ENCODE data around the gene CHIT1. TPM values are rescaled to one million over a fixed set of nuclear protein-coding genes. Genes with fewer than 3 reads are reported as not detected.

CHIT1 gene
- total RNA-seq, 1 donor from 2014 or later: 0.52 TPM

DNA sequence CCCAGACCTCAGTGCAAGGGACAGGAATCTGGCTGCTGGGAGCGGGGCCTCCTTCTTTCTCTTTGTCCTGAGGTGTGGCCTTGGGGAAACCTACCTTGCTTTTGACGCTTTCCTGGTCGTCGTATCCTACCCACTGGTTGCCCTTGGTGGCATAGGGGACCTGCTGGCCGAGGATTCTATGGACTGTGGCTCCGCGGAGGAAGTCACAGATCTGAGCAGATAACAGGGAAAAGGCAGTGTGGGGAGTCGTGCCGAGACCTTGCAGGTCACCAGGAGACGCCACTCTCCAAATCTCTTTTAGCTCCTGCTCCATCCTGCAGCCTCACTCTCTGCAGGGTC, 49.8 kb downstream of the CHIT1 start:
- DNase-seq (ENCODE audit: low spot score): no peak
- intact Hi-C loops (cut with micrococcal nuclease): no loop called here
- Mint-ChIP-seq H3K27ac (no peak overlapping the region), H3K36me3 (ENCODE audit: low read depth) (no peaks in the 10 kb centered on the region), H3K27me3 (ENCODE audit: insufficient read depth) (peaks cover 2% of the 10 kb centered on the region), H3K4me3 (no peak overlapping the region), H3K9me3 (no peaks in the 10 kb centered on the region), H3K4me1 (ENCODE audit: low read depth) (no peaks in the 10 kb centered on the region)

DNA sequence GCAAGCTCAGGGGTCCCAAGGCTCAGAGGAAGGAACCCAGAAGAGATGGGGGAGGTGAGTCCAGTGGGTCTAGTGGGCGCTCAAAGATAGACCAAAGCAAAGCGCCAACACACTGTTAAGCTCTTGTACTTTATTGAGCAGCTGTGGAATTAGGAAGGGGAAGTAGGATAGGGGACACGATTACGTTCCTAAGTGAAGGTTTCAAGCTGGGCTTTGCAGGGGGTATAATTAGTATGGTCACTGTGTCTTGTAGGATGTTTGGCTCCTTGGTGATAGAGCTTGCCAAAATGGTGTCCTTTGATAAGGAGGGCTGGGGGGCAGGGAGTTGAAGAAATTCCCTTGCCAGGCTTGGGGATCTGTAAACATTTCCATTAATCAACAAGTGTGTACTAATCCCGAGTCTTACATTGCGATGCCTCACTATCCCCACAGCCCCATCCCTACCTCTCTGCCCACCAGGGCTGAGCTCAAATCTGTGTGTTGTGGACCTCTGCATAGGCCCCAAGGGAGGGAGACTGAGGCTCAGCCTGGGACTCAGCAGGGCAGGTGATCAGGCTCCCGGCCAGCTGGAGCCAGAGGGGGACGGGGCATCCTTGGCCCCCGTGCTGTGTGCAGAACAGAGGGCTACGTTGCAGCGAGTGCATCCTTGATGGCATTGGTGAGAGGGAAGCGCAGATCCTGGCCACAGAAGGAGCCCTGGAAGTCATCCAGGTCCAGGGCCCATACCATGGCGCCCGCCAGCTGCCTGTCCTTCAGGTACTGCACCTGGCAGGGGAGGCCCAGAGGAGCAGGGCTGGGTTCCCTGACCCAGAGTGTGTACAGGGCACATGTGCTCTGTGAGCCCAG, 50.4 kb downstream of the CHIT1 start:
- DNase-seq (ENCODE audit: low spot score): no peak
- Mint-ChIP-seq H3K9me3 (no peaks in the 10 kb centered on the region), H3K4me1 (ENCODE audit: low read depth) (no peaks in the 10 kb centered on the region), H3K36me3 (ENCODE audit: low read depth) (no peaks in the 10 kb centered on the region), H3K4me3 (no peak overlapping the region), H3K27ac (no peak overlapping the region), H3K27me3 (ENCODE audit: insufficient read depth) (peaks cover 2% of the 10 kb centered on the region)
- intact Hi-C loops (cut with micrococcal nuclease): no loop called here

DNA sequence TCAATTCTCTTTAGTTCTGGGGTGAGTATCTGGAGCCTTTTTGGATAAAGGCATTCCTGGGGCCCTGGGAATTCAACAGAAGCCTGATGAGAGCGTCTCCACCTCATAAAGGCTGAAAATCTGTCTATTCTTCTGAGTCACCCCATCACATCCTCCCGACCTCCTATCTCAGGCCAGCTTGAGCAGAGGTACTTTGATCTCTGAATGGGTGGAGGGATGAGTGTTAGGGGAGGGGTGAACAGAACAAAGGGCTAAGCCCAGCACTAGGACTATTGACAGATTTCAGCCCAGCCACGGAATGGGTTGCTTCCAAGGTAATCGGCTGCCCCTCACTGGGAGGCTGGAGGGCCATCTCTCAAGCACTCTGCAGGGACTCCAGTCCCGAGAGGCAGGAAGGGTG, 51.4 kb downstream of the CHIT1 start:
- Mint-ChIP-seq H3K27me3 (ENCODE audit: insufficient read depth) (peaks cover 2% of the 10 kb centered on the region), H3K9me3 (no peaks in the 10 kb centered on the region)

DNA sequence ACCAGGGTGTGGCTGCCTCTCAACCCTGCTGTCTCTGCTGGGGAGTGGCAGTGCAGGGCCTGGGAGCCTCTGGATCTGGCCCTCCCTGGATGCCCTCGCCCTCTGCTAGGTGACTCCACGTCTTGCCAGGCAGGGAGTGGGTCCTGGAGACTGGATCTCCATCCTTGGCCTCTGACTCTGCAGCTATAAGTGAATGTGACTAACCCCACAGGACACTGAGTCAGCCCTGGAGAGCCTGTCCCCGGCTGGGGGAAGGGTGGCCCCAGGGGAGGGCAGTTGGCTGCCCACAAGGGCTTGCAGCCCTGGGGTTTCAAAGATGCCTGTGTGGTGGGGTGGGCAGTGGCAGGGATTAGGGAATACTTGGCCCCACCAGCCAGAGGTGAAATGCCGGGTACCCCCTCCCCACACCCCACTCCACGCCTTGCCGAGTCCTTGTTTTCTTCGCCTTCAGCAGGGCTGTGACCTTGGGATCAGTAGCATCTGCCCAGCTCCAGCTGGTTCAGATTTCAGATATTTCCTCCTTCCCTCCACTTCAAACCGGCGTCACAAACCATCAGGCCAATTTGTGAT, 51.9 kb downstream of the CHIT1 start:
- intact Hi-C loops (cut with micrococcal nuclease): no loop called here
- no peak overlapping the region for H3K27ac Mint-ChIP-seq
- no peaks in the 10 kb centered on the region for H3K4me1 Mint-ChIP-seq (ENCODE audit: low read depth)
- H3K9me3 Mint-ChIP-seq: no peaks in the 10 kb centered on the region
- DNase-seq (ENCODE audit: low spot score): no peak
- no peak overlapping the region for H3K4me3 Mint-ChIP-seq
- H3K27me3 Mint-ChIP-seq (ENCODE audit: insufficient read depth): peaks cover 2% of the 10 kb centered on the region
- H3K36me3 Mint-ChIP-seq (ENCODE audit: low read depth): no peaks in the 10 kb centered on the region

More for the DNA sequence above, 51.4 kb downstream of the CHIT1 start:
- Mint-ChIP-seq H3K4me1 (ENCODE audit: low read depth) (no peaks in the 10 kb centered on the region), H3K36me3 (ENCODE audit: low read depth) (no peaks in the 10 kb centered on the region), H3K4me3 (no peak overlapping the region), H3K27ac (no peak overlapping the region)
- intact Hi-C loops (cut with micrococcal nuclease): no loop called here
- no peak for DNase-seq (ENCODE audit: low spot score)

DNA sequence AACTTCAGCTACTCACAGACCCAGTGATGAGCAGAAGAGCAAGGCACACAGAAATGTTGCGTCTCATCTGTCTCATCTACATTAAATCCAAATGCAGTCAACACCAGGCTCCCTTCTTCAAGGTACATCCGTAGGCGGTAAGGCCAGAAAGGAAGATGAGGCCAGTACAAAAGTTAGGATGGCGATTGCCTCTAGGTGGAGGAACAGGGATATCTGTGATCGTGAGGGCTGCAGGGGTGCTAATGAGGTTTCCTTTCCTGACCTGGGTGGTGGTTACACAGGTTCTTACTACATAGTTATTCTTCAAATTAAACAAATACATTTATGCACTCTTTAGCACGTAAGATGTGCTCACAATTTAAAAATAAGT, 52.5 kb downstream of the CHIT1 start:
- DNase-seq (ENCODE audit: low spot score): no peak
- no peak overlapping the region for H3K27ac Mint-ChIP-seq
- peaks cover 2% of the 10 kb centered on the region for H3K27me3 Mint-ChIP-seq (ENCODE audit: insufficient read depth)
- no peaks in the 10 kb centered on the region for H3K9me3 Mint-ChIP-seq
- no peaks in the 10 kb centered on the region for H3K36me3 Mint-ChIP-seq (ENCODE audit: low read depth)
- intact Hi-C loops (cut with micrococcal nuclease): no loop called here
- no peaks in the 10 kb centered on the region for H3K4me1 Mint-ChIP-seq (ENCODE audit: low read depth)
- no peak overlapping the region for H3K4me3 Mint-ChIP-seq

DNA sequence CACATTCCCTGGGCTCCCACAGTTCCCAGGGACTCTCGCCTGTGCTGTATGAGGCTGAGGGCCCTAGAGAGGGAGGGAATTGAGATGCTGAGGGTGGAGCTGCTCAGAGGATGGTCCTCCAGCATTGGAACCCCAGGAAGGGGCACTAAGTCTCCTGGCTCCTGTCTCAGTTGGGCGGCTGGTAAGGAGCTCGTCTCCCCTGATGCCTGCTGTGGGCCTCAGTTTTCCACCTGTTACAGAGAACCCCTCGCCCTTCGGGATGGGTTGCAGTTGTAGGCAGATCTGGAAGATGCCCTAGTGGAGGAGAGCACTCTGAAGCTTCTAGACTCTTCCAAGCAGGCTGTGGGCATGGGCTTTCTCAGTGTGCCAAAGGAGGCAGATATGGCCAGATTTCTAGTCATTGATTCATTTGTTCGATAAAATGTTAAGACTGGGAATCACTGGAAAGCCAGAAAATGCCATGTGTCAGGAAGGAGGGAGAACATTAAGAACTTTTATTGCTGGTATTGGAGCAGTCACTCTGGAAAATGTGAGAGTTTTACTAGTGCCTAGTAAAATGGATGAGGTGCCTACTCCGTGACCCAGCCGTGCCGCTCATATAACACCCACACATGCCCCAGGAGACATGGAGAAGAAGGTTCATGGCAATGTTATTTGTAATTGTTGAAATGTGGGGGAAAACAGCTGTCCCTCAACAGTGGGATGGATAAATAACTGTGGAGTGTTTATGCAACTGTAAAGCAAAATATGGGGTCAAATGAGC, 53.0 kb downstream of the CHIT1 start:
- Mint-ChIP-seq H3K36me3 (ENCODE audit: low read depth) (no peaks in the 10 kb centered on the region), H3K27ac (no peak overlapping the region), H3K27me3 (ENCODE audit: insufficient read depth) (peaks cover 2% of the 10 kb centered on the region), H3K4me3 (no peak overlapping the region), H3K4me1 (ENCODE audit: low read depth) (no peaks in the 10 kb centered on the region), H3K9me3 (no peaks in the 10 kb centered on the region)
- no peak for DNase-seq (ENCODE audit: low spot score)
- intact Hi-C loops (cut with micrococcal nuclease): no loop called here

DNA sequence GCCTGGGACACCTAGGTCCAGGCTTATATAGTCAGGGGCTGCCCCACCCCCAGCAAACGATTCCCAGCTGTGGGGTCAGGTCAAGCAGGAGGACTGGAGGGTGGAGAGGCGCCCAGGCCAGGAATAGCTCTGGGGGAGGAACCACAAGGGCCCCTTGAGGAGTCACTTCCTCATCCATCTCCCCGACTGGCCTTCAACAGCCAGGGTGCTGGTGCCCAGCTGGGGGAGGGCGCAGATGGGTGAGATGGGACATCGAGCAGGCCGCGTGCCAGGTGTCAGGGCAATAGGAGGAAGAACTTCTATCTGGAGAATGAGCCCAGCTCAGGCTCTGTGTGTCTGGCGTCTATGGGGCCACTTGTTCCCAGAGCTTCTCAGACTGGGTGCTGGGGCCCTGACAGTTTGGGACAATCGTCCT, 53.6 kb downstream of the CHIT1 start:
- Mint-ChIP-seq H3K4me1 (ENCODE audit: low read depth) (no peaks in the 10 kb centered on the region), H3K27me3 (ENCODE audit: insufficient read depth) (peaks cover 2% of the 10 kb centered on the region), H3K9me3 (no peaks in the 10 kb centered on the region), H3K27ac (no peak overlapping the region), H3K36me3 (ENCODE audit: low read depth) (no peaks in the 10 kb centered on the region), H3K4me3 (no peak overlapping the region)
- no peak for DNase-seq (ENCODE audit: low spot score)
- intact Hi-C loops (cut with micrococcal nuclease): no loop called here

DNA sequence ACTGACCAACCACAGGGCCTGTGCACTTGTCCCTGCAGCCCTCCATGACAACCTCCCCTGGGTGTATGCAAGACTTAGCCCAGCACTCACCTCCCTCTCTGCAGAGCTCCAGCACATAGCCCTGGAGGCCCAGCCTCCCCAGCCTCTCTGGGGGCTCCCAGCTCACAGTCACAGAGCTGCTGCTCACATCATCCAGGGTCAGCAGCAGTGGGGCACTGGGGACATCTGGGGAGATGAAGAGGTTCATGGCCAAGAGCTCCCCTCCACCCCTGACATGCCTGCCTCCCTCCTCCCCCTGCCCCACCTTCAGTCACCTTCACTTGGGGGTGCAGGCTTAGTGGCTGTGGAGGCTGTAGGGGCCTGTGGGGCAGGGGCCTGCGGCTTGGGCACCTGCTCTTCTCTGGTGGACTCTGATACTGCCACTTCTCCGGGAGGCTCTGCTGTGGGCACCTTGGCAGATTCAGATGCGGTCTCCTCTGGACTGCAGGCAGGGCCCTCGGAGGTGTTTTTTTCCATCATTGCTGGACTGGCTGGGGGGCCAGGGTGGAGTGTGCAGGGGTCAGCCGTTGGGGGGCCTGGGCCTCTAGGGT, 54.1 kb downstream of the CHIT1 start, which contains the start of gene MYBPH:
MYBPH (minus strand) TSS at position 590 of the 590 bp plus-strand sequence; CDS start at position 519, 71 bp downstream.
- intact Hi-C loops (cut with micrococcal nuclease): no loop called here

DNA sequence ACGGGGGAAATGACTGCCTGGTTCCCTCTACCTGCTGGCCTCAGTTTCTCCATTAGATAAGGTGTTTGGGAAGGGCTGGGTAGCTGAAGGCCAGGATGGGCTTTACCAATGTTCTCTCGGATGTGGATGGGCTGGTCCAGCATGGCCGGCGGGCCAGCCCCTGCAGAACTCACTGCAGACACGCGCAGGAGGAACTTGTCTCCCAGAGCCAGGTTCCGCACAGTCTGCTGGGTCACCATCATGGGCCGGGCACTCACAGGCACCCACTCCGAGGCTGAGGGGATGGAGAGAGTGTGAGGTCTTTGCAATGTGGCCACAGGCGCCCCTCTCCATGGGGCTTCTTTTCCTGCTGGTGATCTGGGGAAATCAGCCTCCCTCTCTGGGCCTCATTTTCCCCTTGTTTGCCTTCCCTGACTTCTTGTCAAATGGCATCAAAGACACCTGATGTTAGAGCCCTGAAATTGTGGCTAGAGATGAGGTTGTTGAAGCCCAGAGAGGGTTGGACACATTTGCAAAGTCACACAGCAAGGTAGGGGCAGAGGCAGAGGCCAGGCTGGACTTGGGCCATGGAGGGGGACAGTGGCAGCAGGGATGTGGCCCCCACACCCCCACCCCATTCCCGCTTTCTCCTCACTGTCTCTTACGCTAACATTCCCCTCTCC, 55.0 kb downstream of the CHIT1 start:
- intact Hi-C loops (cut with micrococcal nuclease): no loop called here
- Mint-ChIP-seq H3K36me3 (ENCODE audit: low read depth) (no peaks in the 10 kb centered on the region), H3K4me3 (no peak overlapping the region), H3K27ac (no peak overlapping the region), H3K27me3 (ENCODE audit: insufficient read depth) (peaks cover 2% of the 10 kb centered on the region), H3K4me1 (ENCODE audit: low read depth) (no peaks in the 10 kb centered on the region), H3K9me3 (no peaks in the 10 kb centered on the region)
- no peak for DNase-seq (ENCODE audit: low spot score)

More for the DNA sequence above, 54.1 kb downstream of the CHIT1 start, which contains the start of gene MYBPH:
- no peak for DNase-seq (ENCODE audit: low spot score)
- H3K9me3 Mint-ChIP-seq: no peaks in the 10 kb centered on the region
- H3K4me1 Mint-ChIP-seq (ENCODE audit: low read depth): no peaks in the 10 kb centered on the region
- peaks cover 2% of the 10 kb centered on the region for H3K27me3 Mint-ChIP-seq (ENCODE audit: insufficient read depth)
- no peak within 1 kb of the TSS for H3K27ac Mint-ChIP-seq
- no peak within 1 kb of the TSS for H3K4me3 Mint-ChIP-seq
- no peaks in the 10 kb centered on the region for H3K36me3 Mint-ChIP-seq (ENCODE audit: low read depth)

DNA sequence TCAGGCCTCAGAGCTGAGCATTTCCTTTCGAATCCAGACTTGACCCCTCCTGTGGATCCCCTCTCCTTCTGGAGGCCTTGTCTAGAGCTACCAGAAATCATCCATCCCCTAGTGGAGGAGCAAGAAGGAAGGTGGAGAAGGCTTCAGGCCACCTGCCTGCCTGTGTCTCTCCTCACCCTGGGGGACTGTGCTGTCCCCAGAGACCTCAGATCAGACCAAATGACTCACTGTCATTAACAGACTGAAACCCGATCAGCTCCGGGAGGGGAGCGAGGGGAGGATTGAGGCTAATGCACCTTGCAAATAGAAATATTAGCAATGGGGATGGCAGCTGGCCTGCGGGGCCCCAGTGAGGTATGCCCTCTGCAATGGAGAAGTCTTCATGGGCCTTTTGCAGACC, 55.9 kb downstream of the CHIT1 start:
- Mint-ChIP-seq H3K27me3 (ENCODE audit: insufficient read depth) (peaks cover 2% of the 10 kb centered on the region), H3K36me3 (ENCODE audit: low read depth) (no peaks in the 10 kb centered on the region), H3K9me3 (no peaks in the 10 kb centered on the region), H3K4me3 (no peak overlapping the region), H3K27ac (no peak overlapping the region), H3K4me1 (ENCODE audit: low read depth) (no peaks in the 10 kb centered on the region)
- DNase-seq (ENCODE audit: low spot score): no peak
- intact Hi-C loops (cut with micrococcal nuclease): no loop called here

DNA sequence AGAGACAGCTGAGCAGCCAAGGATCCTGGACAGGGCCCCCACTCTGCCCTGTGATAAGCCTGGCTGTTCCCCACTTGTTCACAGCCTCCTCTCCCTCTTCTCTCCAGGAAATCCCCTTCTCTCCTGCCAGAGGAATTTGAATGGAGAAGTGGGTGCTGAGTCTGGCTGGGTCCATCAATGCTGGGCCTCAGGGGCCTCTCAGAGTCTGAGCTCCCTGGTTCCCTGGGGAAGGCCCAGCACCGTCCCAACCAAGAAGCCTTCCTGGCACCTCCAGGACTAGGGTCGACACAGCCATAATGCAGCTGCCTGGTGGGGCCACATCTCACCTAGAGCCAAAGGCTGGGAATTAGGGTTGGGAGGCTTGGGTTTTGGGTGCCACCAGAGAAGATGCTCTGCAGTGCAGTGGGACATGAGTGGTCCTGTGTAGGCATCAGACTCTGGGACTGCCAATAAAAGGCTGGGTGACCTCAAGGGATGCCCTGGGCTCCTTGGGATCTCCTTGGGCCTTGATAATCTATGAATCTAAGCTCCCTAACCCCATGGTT, 56.4 kb downstream of the CHIT1 start:
- no peak overlapping the region for H3K4me3 Mint-ChIP-seq
- intact Hi-C loops (cut with micrococcal nuclease): no loop called here

More for the DNA sequence above, 56.4 kb downstream of the CHIT1 start:
- no peak for DNase-seq (ENCODE audit: low spot score)
- Mint-ChIP-seq H3K27ac (no peak overlapping the region), H3K4me1 (ENCODE audit: low read depth) (no peaks in the 10 kb centered on the region), H3K9me3 (no peaks in the 10 kb centered on the region), H3K36me3 (ENCODE audit: low read depth) (no peaks in the 10 kb centered on the region), H3K27me3 (ENCODE audit: insufficient read depth) (peaks cover 2% of the 10 kb centered on the region)
